Right lung (tissue), 10 donors: Measurements from ENCODE around the gene FEM1B. TPM values are rescaled to one million over a fixed set of nuclear protein-coding genes. Genes with fewer than 3 reads are reported as not detected.
"Not testable (repeated sequence)": the region's sequence is repeated elsewhere in the genome, so short reads cannot be mapped to it uniquely, and the experiment has no call there.

Experiments used
- DNase-seq, 2 donors: peaks; one replicate each; pipeline ENCODE4 v3.0.0-alpha.2; 2013
- long read RNA-seq, 8 donors: transcript quantifications; one replicate each; lab custom pipeline, GENCODE V29; 2026
- polyA plus RNA-seq, 5 donors: library from polyadenylated mRNA; unstranded; fragments of 120-200 nt; gene quantifications; one replicate each; pipeline versions ENCODE4 v1.2.1 to v1.2.3, GENCODE V29; 2013; ENCODE audit warnings: inconsistent platforms in 1 of 5, low replicate concordance in 1 of 5; ENCODE audit not compliant: insufficient read length in 5 of 5, insufficient read depth in 1 of 5

FEM1B gene
- polyA plus RNA-seq = 10 to 100 TPM; 32.6 to 59.9 (median 52.1) TPM
- long read RNA-seq, donor 1, full-length matches to known transcripts = 14 of 14 reads
- long read RNA-seq, donor 1, partial matches to known transcripts = 0 of 14 reads
- long read RNA-seq, donor 1, other reads (novel, unspliced or antisense) = 0 of 14 reads
- long read RNA-seq, donor 2, full-length matches to known transcripts = 10 of 10 reads
- long read RNA-seq, donor 2, partial matches to known transcripts = 0 of 10 reads
- long read RNA-seq, donor 2, other reads (novel, unspliced or antisense) = 0 of 10 reads
- long read RNA-seq, donor 3, full-length matches to known transcripts = 7 of 7 reads
- long read RNA-seq, donor 3, partial matches to known transcripts = 0 of 7 reads
- long read RNA-seq, donor 3, other reads (novel, unspliced or antisense) = 0 of 7 reads
- long read RNA-seq, donor 4, full-length matches to known transcripts = 7 of 7 reads
- long read RNA-seq, donor 4, partial matches to known transcripts = 0 of 7 reads
- long read RNA-seq, donor 4, other reads (novel, unspliced or antisense) = 0 of 7 reads
- long read RNA-seq, donor 5, full-length matches to known transcripts = 12 of 12 reads
- long read RNA-seq, donor 5, partial matches to known transcripts = 0 of 12 reads
- long read RNA-seq, donor 5, other reads (novel, unspliced or antisense) = 0 of 12 reads
- long read RNA-seq, donor 6, full-length matches to known transcripts = 14 of 14 reads
- long read RNA-seq, donor 6, partial matches to known transcripts = 0 of 14 reads
- long read RNA-seq, donor 6, other reads (novel, unspliced or antisense) = 0 of 14 reads
- long read RNA-seq, donor 7, full-length matches to known transcripts = 12 of 12 reads
- long read RNA-seq, donor 7, partial matches to known transcripts = 0 of 12 reads
- long read RNA-seq, donor 7, other reads (novel, unspliced or antisense) = 0 of 12 reads
- long read RNA-seq, donor 8, full-length matches to known transcripts = 1 of 1 reads
- long read RNA-seq, donor 8, partial matches to known transcripts = 0 of 1 reads
- long read RNA-seq, donor 8, other reads (novel, unspliced or antisense) = 0 of 1 reads

DNA sequence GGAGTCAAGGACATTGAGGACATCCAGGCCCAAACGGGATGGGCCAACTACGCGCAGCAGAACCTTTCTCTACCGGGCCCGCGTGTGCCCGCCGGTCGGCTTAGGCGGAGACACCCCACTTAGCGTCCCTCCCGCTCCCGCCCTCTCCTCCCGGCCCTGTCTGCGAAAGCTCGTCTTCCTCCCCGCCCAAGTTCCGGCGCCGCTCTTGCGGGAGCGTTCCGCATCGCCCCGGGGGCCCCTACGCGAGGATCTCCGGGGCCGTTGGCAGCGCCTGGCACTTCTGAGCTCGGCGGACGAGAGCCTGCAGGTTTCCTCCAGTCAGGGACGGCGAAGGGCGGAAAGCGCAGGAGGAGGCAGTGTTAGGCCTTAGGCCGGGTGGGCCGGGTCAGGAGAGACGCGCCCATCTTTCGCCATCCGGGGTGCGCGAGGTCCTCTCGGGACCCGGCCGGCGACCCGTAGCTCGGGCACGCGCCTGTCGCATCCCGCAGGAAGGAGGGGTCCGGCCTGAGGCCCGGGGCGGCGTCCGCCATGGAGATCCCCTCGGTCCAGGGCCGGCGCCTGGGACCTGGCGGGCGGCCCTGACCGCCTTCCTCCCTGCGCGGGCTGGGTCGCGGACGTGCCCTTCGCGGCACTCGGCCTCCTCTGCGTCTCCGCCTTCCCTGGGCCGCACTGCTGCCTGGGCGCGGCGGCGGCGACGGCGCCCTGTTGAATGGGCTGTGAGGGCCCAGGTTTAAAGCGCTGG, at the start of gene FEM1B:
TSS of gene FEM1B (plus strand) at position 143 of the 742 bp plus-strand sequence. CDS start 673 bp downstream, outside the sequence.
- DNase-seq = peak; percentile 94 to 95

DNA sequence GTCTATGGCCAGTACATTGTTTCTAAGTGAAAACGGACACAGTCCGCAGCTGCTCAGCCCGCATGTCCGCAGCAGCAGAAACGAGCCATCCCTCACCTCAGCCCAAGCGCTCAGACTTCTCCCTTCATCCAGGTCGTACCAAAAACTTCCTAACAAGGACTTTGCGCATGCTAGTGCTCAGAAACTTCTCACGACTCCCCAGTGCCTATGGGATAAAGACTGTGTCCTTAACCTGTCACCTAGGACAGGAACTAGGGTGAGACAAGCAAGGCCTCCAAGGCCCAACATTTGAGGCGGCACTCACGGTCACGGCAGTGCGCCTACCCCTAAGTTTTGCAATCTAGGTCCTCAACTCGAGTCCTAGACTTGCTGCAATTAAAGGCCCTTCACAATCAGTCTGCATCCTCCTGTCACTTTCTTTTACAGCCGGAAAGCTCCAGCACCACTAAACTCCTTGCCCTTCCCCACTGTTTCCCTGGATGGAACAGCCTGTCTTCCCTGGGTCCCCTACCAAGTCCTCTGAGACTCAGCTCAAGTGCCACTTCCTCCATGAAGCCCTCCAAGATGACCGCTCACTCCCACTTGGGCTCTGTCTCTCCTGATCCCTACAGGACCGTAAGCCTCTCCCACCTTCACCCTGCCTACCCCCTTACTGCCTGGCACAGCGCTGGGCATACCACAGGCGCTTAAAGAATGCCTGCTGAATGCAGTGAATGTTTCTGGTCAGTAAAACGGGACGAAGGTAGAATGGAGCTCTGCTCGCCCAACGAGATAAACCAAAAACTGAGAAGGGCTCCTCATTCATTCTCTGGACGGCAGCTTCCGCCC, 49.2 kb upstream of the FEM1B start:
- no peak for DNase-seq

DNA sequence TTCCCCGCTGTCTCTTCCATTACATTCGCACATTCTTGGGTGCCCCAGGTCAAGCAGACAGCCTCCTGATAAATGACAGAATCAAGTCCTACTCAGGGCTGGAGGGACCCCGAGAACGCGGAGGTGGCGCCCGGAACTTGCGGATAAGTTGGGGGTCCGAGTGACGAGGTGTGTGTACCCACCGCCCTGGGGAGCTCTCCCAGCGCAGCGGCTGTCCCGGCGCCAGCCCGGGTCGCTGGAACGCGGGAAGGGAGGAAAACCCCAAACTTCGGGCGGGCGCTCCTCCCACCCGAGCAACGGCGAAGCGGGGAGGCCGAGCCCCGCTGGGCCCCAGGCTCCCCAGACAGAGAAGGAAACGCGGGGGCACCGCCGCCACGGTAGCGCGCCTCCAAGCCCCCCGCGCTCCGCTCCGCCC, 48.6 kb upstream of the FEM1B start:
- DNase-seq = no peak

DNA sequence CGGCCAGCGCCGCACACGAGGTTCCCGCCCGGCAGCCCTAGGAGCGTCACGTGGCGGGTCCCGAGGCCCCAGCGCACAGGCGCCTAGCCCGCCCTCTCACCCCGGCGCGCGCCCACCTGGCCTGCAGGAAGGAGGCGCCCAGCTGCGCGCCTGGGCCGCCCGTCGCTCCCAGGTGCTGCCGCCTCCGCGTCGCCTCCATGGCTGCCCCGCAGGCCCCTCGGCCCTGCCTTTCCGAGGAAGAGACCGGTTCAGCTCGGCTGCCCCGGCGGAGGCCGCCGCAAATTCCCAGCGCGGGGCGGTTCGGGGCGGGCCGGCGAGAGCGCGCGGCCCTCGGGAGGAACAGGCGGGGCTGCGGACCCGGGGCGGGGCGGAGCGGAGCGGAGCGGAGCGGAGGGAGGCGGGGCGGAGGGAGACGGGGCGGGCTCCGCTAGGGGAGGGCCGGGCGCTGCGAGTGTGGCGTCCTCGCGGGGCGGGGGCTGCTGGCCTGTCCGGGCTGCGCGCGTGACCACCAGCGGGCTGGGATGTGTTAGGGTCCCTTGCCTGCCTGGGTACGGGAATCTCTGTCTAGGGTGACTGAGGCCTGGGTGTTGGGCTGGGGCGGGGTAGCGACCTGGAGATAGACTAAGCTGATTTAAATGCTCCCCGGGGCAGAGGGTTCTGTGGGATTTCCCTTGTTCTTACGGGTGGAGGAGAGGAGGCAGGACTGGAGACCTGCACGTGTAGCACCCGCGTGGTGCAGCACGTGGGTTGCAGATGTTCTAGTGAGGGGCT, 48.0 kb upstream of the FEM1B start, which contains the start of gene CLN6:
TSS of gene CLN6 (minus strand) at position 343 of the 771 bp plus-strand sequence. CDS start at position 199, 144 bp downstream.
- DNase-seq = peak; percentile 81 to 82

DNA sequence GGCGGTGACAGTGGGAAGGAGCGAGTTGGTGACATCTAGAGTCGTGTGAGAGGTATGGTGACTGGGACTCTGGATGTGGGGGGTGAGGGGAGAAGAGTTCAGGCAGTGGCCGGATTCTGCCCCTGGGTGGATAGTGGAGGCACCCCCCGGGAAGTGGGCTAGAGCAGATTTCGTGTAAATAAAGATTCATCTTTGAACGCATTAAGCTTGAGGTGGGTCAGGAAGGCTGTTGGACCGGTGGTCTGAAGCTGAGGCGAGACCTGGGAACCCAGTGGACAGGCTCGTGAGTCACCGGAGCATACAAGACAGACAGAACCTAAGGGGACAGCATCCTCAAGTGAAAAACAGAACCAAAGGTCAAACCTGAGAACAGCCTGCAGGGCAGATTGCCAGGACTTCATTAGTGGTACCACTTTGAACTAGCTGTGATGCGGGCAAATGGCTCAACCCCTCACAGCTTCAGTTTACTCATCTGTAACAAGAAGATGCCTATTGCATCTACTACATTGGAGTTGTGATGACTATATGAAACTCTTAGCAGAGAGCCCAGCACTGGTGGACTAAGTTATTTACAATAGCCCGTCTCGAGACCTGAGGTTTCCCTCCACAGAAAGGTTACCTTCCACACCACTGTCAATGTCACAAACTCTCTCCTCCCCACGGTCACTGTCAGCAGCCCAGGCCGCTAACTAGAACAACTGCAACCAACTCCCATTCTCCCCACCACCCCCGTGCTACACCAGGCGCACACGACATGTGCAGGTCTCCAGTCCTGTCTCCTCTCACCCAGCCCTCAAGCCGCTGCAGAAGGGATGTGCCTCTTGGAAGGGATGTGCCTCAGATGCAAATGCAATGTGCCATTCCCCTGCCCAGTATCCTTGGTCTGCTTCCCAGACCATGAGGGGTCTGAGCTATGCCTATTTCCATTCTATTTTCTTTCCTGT, 47.1 kb upstream of the FEM1B start:
- DNase-seq = no peak

DNA sequence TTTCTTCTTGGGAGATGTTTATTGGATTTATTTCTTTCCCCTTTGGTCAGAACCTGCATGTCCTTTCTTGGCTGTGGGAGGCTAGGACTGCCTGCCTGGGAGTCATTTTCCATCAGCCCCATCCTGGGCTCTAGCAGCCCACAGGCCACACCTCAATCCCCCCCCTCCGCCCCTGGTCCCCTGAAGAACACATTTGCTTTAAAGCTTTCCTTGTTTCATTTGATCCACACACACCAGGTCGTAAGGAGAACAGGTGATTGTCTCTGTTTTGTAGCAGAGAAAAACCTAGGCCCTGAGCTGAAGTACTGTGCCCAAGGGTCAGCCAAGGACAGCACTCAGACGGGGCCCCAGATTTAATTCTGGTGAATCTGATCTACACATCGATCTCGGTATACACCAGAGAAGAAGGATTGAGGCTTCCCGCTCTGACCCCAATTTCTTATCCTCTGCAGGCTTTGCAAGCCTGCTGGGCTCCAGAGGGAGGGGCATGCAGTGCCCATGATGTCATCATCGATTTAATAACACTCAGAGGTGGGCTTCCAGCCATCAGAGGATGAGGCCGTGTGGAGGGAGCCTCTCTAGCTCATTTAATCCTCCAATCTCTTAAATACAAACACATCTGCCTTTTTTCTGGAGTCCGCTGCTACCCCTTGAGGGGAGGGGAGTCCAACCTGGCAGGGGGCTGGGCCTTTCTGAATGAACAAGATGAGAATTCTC, 46.3 kb upstream of the FEM1B start:
- DNase-seq = no peak

DNA sequence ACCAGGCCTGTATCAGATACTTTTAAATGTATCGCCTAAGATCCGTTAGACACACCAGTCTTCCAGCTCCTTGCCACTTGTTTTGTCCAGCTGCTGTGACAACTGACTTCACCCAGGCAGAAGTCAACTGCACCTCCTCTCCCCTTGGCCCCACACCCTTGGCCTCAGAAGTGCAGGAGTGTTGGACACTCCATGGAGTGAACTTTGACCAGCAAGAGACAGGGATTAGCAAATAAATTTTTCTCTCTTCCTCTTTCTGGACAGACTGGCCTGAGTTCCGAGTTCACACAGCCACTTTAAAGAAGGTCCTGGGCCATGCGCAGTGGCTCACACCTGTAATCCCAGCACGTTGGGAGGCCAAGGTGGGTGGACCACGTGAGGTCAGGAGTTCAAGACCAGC, 45.1 kb upstream of the FEM1B start:
- DNase-seq = no peak

DNA sequence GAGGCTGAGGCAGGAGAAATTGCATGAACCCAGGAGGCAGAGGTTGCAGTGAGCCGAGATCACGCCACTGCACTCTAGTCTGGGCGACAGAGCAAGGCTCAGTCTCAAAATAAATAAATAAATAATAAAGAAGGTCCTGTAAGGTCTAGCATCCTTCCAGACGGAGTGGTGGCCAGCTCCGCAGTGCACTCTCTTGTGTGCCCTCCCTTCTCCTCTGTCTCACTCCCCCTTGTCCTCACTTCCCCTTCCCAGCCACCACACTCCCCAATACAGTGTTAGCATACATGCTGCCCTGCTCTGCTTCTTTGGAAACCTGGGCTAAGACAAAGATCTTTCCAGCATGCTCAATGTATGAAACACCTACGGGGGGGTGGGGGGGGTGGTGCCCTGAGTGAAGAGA, 44.6 kb upstream of the FEM1B start:
- no peak for DNase-seq

DNA sequence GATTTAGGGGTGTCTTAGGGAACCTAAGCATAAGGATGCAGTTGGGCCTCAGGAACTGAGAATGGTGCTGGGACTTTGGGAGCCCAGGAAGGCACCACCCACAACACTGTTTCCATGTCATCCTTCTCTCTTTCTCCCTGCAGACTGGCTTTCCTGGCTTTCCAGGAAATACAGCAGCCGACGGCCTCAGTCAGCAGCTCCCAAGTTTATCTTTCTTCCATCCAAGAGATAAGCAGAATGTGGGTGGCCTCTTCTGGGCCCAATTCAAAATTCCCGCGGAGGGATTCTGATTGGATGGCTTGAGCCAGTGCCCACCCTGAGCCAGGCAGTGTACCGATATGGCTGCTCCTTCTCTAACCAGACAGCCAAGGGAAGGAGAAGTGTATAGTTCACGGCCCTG, 43.5 kb upstream of the FEM1B start:
- DNase-seq = no peak

DNA sequence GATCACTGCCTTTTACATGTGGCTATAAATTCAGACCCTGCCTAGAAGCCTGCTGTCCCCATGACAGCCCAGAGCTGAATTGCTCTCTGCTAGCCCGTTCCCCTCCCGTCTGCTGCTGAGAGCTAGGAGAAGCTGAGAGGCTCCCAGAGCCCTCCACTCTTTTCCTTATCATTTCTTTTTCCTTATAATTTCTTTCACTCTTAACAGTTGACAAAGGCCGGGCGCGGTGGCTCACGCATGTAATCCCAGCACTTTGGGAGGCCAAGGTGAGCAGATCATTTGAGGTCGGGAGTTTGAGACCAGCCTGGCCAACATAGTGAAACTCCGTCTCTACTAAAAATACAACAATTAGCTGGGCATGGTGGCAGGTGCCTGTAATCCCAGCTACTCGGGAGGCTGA, 43.0 kb upstream of the FEM1B start:
- DNase-seq = not testable (repeated sequence)

DNA sequence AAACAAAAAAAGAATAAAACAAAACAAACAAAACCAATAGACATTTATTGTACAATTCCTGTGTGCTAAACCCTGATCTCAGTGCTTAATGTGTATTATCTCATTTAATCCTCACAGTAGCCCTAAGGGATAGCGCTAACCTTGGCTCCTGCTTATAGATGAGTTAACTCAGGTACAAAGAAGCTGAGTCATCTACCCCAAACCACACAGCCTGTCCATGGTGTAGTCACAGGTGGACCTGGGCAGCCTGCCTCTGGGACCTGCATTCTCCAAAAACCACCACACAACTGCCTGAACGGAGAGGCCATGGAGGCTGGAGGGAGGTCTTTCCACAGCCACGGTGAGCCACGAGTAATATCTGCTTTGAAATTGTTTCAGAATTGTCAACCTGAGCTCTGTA, 42.5 kb upstream of the FEM1B start:
- DNase-seq = no peak

DNA sequence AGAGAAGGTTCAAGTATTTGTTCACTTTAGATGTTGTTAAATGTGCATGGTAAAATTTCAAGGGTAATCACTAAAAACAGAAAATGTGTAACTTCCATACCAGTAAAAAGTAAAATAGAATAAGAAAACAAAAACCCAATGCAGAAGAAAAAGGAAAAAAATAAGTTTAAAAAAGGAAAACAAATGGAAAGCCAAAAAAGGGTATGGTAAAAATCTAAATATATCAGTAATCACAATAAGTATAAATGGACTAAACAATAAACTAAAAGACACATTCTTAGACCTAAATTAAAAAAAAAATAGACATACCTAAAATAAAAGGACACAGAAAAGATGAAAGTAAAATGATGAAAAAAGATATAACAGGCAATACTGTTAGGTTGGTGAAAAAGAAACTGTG, 38.5 kb upstream of the FEM1B start:
- no peak for DNase-seq

DNA sequence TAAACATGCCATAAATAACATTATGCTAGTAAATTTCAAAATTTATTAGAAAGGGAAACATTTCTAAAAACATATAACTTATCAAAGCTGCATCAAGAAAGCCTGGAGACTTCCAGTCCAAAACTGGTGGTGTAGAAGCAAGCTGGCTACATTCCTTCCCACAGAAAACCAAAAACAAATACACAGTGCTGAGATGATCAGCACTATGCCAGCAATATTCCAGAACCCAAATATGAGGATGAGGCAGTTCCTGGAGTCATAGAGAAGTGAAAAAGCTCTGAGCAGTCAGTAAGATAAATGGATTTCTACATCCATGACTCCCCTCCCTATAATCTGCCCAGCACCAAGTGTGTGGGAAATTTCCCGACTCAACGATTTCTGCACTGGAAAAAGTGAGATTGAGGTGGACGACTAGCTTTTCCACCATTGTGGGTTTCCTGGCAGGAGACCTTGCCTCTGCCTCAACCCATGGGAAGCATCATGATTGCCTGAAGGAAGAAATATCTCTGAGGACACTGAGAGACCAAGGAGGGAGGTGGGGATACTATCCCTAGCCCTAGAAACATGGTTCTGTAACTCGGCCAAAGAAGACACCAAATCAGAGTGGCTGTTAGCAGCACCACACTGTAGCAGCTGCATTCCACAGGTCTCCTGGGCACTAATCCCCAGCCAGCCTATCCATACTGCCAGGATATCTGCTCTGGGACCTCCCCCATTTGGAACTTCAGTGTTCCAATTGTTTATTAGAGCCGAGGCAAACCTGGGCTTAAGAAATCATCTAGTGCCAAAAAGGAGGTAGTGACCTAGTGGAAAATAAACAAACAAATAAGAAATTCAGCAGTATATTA, 36.2 kb upstream of the FEM1B start:
- no peak for DNase-seq

DNA sequence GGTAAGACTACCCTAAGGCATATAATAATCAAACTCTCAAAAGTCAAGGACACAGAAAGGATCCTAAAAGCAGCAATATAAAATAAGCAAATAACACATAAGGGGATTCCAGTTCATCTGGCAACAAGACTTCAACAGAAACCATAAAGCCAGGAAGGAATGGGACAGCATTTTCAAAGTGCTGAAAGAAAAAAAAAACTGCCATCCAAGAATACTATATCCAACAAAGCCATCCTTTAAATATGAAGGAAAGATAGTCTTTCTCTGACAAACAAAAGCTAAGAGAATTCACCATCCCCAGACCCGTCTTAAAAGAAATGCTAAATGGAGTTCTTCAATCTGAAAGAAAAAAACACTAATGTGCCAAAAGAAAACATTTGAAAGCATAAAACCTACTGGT, 33.3 kb upstream of the FEM1B start:
- no peak for DNase-seq

DNA sequence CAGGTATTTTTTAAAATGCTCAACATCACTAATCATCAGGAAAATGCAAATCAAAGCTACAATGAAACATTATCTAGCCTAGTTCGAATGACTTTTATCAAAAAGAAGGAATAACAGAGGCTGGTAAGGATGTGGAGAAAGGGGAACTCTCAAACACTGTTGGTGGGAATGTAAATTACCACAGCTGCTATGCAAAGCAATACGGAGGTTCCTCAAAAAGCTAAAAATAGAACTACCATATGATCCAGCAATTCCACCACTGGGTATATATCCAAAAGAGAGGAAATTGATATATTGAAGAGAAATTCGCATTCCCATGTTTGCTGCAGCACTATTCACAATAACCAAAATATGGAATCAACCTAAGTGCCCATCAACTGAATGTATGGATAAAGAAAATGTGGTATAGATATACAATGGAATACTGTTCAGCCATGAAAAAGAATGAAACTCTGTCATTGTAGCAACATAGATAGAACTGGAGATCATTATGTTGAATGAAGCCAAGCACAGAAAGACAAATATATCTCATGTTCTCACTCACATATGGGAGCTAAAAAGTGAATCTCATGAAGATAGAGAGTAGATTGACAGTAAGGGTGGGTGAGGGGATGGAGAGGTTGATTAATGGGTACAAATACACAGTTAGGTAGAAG, 28.4 kb upstream of the FEM1B start:
- DNase-seq = no peak

DNA sequence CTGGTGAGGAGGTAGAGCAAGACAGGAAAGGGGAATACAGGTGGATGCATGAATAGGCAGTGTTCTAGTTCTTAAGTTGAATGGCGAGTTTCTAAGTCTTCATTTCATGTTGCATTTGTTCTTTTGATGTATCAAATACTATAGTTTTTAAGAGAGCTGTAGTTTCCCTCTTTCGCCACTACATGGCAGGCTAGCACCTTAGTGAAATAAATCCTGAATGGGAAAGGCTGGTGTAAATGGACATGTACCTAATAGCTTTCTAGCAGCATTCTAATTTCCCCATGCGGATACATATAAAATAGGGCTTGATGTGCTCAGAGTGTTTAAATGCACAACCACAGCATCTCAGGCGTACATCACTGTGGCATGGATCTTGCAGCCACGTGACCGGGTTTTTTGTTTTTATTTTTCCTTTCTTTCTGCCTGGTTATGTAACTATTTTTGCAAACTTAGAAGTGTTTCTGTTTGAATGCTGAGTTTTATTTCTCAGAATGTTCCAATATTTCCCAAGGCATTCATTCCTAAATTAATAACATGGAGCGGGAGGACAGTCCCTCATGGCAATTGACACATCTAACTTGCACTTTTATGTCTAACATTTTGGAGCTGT, 24.5 kb upstream of the FEM1B start:
- no peak for DNase-seq
